K562 (cell line): Measurements from ENCODE around the gene SORL1-AS1.

Experiments
- ATAC-seq: fragments of 200-7000 bp; cut with Tn5 transposase; 3 replicates; pipeline ENCODE4 v1.9.1; 2020; ENCODE audit warnings: moderate library complexity
- BruUV-seq: library from RNA; stranded (reverse); fragments of 400-500 nt; replicated peaks from 2 replicates; lab custom pipeline; 2021; lab: Mats Ljungman, UMichigan
- CTCF ChIA-PET: fragments of 300-600 bp; formaldehyde crosslinking; extraction: SDS; loops from one replicate; lab custom pipeline; 2021; ENCODE audit warnings: low intra/inter-chr PET ratio; lab: Yijun Ruan, JAX
- POLR2A ChIA-PET: fragments of 300-600, 350-650 bp; sonication (Branson Sonifier 250); formaldehyde crosslinking; extraction: SDS; loops from one replicate; lab custom pipeline; 2021; ENCODE audit warnings: antibody characterized with exemption, inconsistent platforms; lab: Yijun Ruan, JAX
- DNase-seq, 4 experiments: peaks; one replicate each; pipeline versions ENCODE4 v3.0.0 to v3.0.0-alpha.2; 2011 to 2018; ENCODE audit warnings: low spot score in 3 of 4, mixed read lengths in 3 of 4; ENCODE audit errors: extremely low read depth in 1 of 4
- FAIRE-seq: peaks from 2 replicates; lab custom pipeline; 2011; peaks lifted over from hg19 to GRCh38; lab: Jason Lieb, UNC
- H2AFZ ChIP-seq: 2 replicates; pipeline ENCODE4 v1.6.0; 2011; ENCODE audit warnings: low read depth, low read length, control low read depth, inconsistent platforms
- H3K27ac ChIP-seq: fragments of 200-600 bp; 3 replicates; pipeline ENCODE4 v1.8.0; 2011; ENCODE audit warnings: low read depth, mild to moderate bottlenecking, control low read depth, inconsistent platforms, low read length, moderate library complexity, mixed read lengths; ENCODE audit errors: extremely low read depth
- H3K27me3 ChIP-seq, 2 experiments: fragments of 300-600 bp in 1 of 2; 2 replicates in 1 of 2; 3 replicates in 1 of 2; pipeline versions ENCODE4 v1.6.0 to v1.8.0; 2011; ENCODE audit warnings: inconsistent platforms in 2 of 2, low read length in 2 of 2, mild to moderate bottlenecking in 1 of 2, mixed read lengths in 1 of 2, moderate library complexity in 1 of 2; ENCODE audit not compliant: control insufficient read depth in 2 of 2, insufficient read depth in 2 of 2
- H3K36me3 ChIP-seq: fragments of 300-600 bp; 3 replicates; pipeline ENCODE4 v1.8.0; 2011; ENCODE audit warnings: mild to moderate bottlenecking, low read length, inconsistent platforms; ENCODE audit not compliant: control insufficient read depth, insufficient read depth
- H3K4me1 ChIP-seq, 2 experiments: fragments of 200-600 bp in 1 of 2; replicated peaks in 1 of 2; 2 replicates in 1 of 2; 3 replicates in 1 of 2; pipeline versions ENCODE4 v1.5.1 to v1.8.0; 2011; ENCODE audit warnings: inconsistent platforms in 2 of 2, low read length in 2 of 2, mild to moderate bottlenecking in 1 of 2, mixed read lengths in 1 of 2, moderate library complexity in 1 of 2; ENCODE audit not compliant: control insufficient read depth in 2 of 2, insufficient read depth in 2 of 2
- H3K4me2 ChIP-seq: 2 replicates; pipeline ENCODE4 v1.6.1; 2011; ENCODE audit warnings: low read length, control low read depth, inconsistent platforms, mixed read lengths; ENCODE audit not compliant: insufficient read depth
- H3K4me3 ChIP-seq: fragments of 200-600 bp; sonication (generic), shearing (Covaris generic); 2 replicates; pipeline ENCODE4 v1.5.1; 2016; ENCODE audit warnings: control low read depth, inconsistent platforms
- H3K79me2 ChIP-seq: fragments of 200-600 bp; 3 replicates; pipeline ENCODE4 v1.8.0; 2011; ENCODE audit warnings: low read length, inconsistent platforms; ENCODE audit not compliant: control insufficient read depth, insufficient read depth
- H3K9ac ChIP-seq, 2 experiments: 2 replicates each; pipeline versions ENCODE4 v1.6.0 to v1.6.1; 2011; ENCODE audit warnings: low read depth in 2 of 2, low read length in 2 of 2, control low read depth in 1 of 2, inconsistent platforms in 1 of 2, mild to moderate bottlenecking in 1 of 2, mixed read lengths in 1 of 2; ENCODE audit not compliant: insufficient read depth in 1 of 2
- H3K9me1 ChIP-seq: one replicate; pipeline ENCODE4 v1.6.0; 2011; ENCODE audit warnings: inconsistent platforms, mild to moderate bottlenecking, low read length, moderate library complexity; ENCODE audit not compliant: control insufficient read depth, insufficient read depth
- H3K9me3 ChIP-seq: replicated peaks from 2 replicates; pipeline ENCODE4 v1.5.1; 2011; ENCODE audit warnings: low read depth, low read length, inconsistent platforms; ENCODE audit not compliant: control insufficient read depth, insufficient read depth
- H4K20me1 ChIP-seq: replicated peaks from 2 replicates; pipeline ENCODE4 v1.6.1; 2011; ENCODE audit warnings: low read length, inconsistent platforms, mixed read lengths; ENCODE audit not compliant: control insufficient read depth, insufficient read depth
- CHCHD3 ChIP-seq: fragments of 250-450 bp; sonication (Bioruptor Pico); IDR thresholded peaks from 2 replicates; pipeline ENCODE4 v2.1.2; 2022; ENCODE audit warnings: mild to moderate bottlenecking
- DACH1 ChIP-seq: fragments of 450-650 bp; IDR thresholded peaks from 2 replicates; pipeline ENCODE4 v1.6.1; 2018; ENCODE audit not compliant: partially characterized antibody
- ELF1 ChIP-seq: fragments of 200-800 bp; sonication (Bioruptor generic); IDR thresholded peaks from 2 replicates; pipeline ENCODE4 v1.6.1; 2016; ENCODE audit warnings: missing genetic modification characterization, missing compliant biosample characterization
- FOS ChIP-seq: IDR thresholded peaks from 3 replicates; pipeline ENCODE4 v1.6.1; 2011; ENCODE audit not compliant: insufficient read length; ENCODE audit errors: extremely low read depth
- FUS ChIP-seq: fragments of 200-400 bp; formaldehyde crosslinking; optimal IDR thresholded peaks from 2 replicates; pipeline ENCODE3; 2017; ENCODE audit warnings: low read depth, low read length
- HMGXB4 ChIP-seq: sonication (generic); formaldehyde crosslinking; IDR thresholded peaks from 2 replicates; pipeline ENCODE4 v1.8.1; 2023; ENCODE audit warnings: mild to moderate bottlenecking, missing genetic modification reagents
- PYGO2 ChIP-seq: fragments of 450-650 bp; IDR thresholded peaks from 2 replicates; pipeline ENCODE4 v1.6.1; 2016; ENCODE audit warnings: mild to moderate bottlenecking, missing genetic modification characterization, moderate library complexity, missing compliant biosample characterization
- RAD51 ChIP-seq: fragments of 450-650 bp; IDR thresholded peaks from 2 replicates; pipeline ENCODE4 v1.7.1; 2016; ENCODE audit warnings: low read depth, mild to moderate bottlenecking, borderline replicate concordance
- SRSF9 ChIP-seq: fragments of 200-400 bp; formaldehyde crosslinking; IDR thresholded peaks from 2 replicates; pipeline ENCODE4 v1.6.1; 2017; ENCODE audit warnings: low read depth, low read length, borderline replicate concordance
- TAF9B ChIP-seq: fragments of 450-650 bp; IDR thresholded peaks from 2 replicates; pipeline ENCODE4 v1.6.1; 2018; ENCODE audit warnings: mild to moderate bottlenecking; ENCODE audit not compliant: partially characterized antibody
- TCF7 ChIP-seq: sonication (generic); IDR thresholded peaks from 2 replicates; pipeline ENCODE4 v1.6.1; 2016; ENCODE audit warnings: antibody characterized with exemption, borderline replicate concordance
- ZNF583 ChIP-seq: fragments of 250-450 bp; sonication (Bioruptor Pico); IDR thresholded peaks from 2 replicates; pipeline ENCODE4 v1.4.0; 2020
- whole genome bisulfite sequencing: fragments of 100-300 bp; shearing (Covaris generic); methylation state at CpG from one replicate; pipeline ENCODE4 v1.1.6; 2016; ENCODE audit warnings: low coverage, mixed read lengths; ENCODE audit not compliant: insufficient coverage; ENCODE audit errors: missing lambda C conversion rate; 5-methylcytosine and 5-hydroxymethylcytosine counted together
- in situ Hi-C: fragments of 300-500 bp; cut with MboI; formaldehyde crosslinking; loops from 4 replicates; pipeline ENCODE4 v1.15.0; 2018; ENCODE audit warnings: inconsistent platforms, mixed read lengths
- intact Hi-C: fragments of 100-400 bp; cut with micrococcal nuclease; formaldehyde crosslinking; loops from 2 replicates; pipeline ENCODE4 v1.14.2; 2022

The SORL1-AS1 gene

GRCh38 chr11:121478895-121479697 is 26.3 kb upstream of the SORL1-AS1 start:
- H3K4me2 ChIP-seq, result no peak overlapping the region

GRCh38 chr11:121478226-121478894 is 25.6 kb upstream of the SORL1-AS1 start:
- FAIRE-seq (no peak), ATAC-seq (no peak), DNase-seq (no peak)
- H3K9me3 ChIP-seq, result no peaks in the 10 kb centered on the region
- H3K36me3 ChIP-seq, result no peaks in the 10 kb centered on the region
- POLR2A ChIA-PET, result no interaction called here
- H3K79me2 ChIP-seq, result no peaks in the 10 kb centered on the region
- H3K4me3 ChIP-seq, result no peak overlapping the region
- BruUV-seq, result no TSS peak
- no peak overlapping the region for H2AFZ ChIP-seq
- H4K20me1 ChIP-seq, result no peaks in the 10 kb centered on the region
- in situ Hi-C loops, result no loop called here
- no peak overlapping the region for H3K4me2 ChIP-seq
- WGBS, result 9% methylated on average over 18 of the region's 18 CpGs
- no peaks in the 10 kb centered on the region for H3K4me1 ChIP-seq
- no peak overlapping the region for H3K27ac ChIP-seq
- intact Hi-C loops, result no loop called here
- CTCF ChIA-PET, result no interaction called here
- no peaks in the 10 kb centered on the region for H3K9me1 ChIP-seq
- H3K27me3 ChIP-seq, result peaks cover 0 to 15% of the 10 kb centered on the region in 2 experiments; a peak in 2 of 5 replicates
- no peak overlapping the region for H3K9ac ChIP-seq
- no peak for TF ChIP-seq FUS
- TF ChIP-seq RAD51, result no peak
- no peak for TF ChIP-seq FOS
- TF ChIP-seq HMGXB4, result no peak
- no peak for TF ChIP-seq SRSF9
- no peak for TF ChIP-seq TAF9B
- TF ChIP-seq ZNF583 (CRISPR knock-in tag), result no peak
- TF ChIP-seq TCF7, result no peak
- TF ChIP-seq PYGO2 (tag), result no peak
- no peak for TF ChIP-seq CHCHD3
- no peak for TF ChIP-seq DACH1

More at GRCh38 chr11:121478895-121479697, 26.3 kb upstream of the SORL1-AS1 start:
- FAIRE-seq (no peak), ATAC-seq (no peak), DNase-seq (no peak)
- no peaks in the 10 kb centered on the region for H3K79me2 ChIP-seq
- H3K9me3 ChIP-seq, result no peaks in the 10 kb centered on the region
- H3K27me3 ChIP-seq, result peaks cover 0 to 10% of the 10 kb centered on the region in 2 experiments; a peak in 2 of 5 replicates
- ChIA-PET POLR2A (no interaction called here), CTCF (no interaction called here)
- H3K4me1 ChIP-seq, result no peaks in the 10 kb centered on the region
- no peak overlapping the region for H3K4me3 ChIP-seq
- no peak overlapping the region for H2AFZ ChIP-seq
- H4K20me1 ChIP-seq, result no peaks in the 10 kb centered on the region
- no TSS peak for BruUV-seq
- intact Hi-C loops, result no loop called here
- in situ Hi-C loops, result no loop called here
- no peak overlapping the region for H3K9ac ChIP-seq
- no peaks in the 10 kb centered on the region for H3K36me3 ChIP-seq
- no peak for TF ChIP-seq ELF1
- 7% methylated on average over 20 of the region's 25 CpGs for WGBS
- no peak overlapping the region for H3K27ac ChIP-seq
- no peaks in the 10 kb centered on the region for H3K9me1 ChIP-seq
